ENCODE measurements around the gene SPDYE17.
"Not testable (repeated sequence)": the region's sequence is repeated elsewhere in the genome, so short reads cannot be mapped to it uniquely, and the experiment has no call there.

The SPDYE17 gene

GRCh38 chr7:77032261-77032660, at the start of gene SPDYE17:
Gene SPDYE17 (minus strand): TSS chr7:77032361. CDS start chr7:77030570, 1,791 bp downstream.
- not testable (repeated sequence) for H3K4me3 ChIP-seq; DNase-seq (ENCODE audit: low read depth, low spot score); H3K36me3 ChIP-seq (ENCODE audit: insufficient read depth, low read length); H3K9ac ChIP-seq (ENCODE audit: insufficient read length); H3K9me3 ChIP-seq (ENCODE audit: low read depth, low read length); H3K27ac ChIP-seq

GRCh38 chr7:77080236-77080635, 48.1 kb upstream of the SPDYE17 start:
- not testable (repeated sequence) for H3K9me3 ChIP-seq (ENCODE audit: low read depth, low read length); DNase-seq (ENCODE audit: low read depth, low spot score); H3K4me3 ChIP-seq; H3K27ac ChIP-seq; H3K36me3 ChIP-seq (ENCODE audit: insufficient read depth, low read length); H3K9ac ChIP-seq (ENCODE audit: insufficient read length)

- H3K36me3 ChIP-seq (ENCODE audit: insufficient read depth, low read length); H3K9me3 ChIP-seq (ENCODE audit: low read depth, low read length); DNase-seq (ENCODE audit: low read depth, low spot score); H3K27ac ChIP-seq; H3K9ac ChIP-seq (ENCODE audit: insufficient read length); H3K4me3 ChIP-seq: not testable (repeated sequence)
Observed at GRCh38 chr7:77079624-77080023, 47.5 kb upstream of the SPDYE17 start.

- H3K27ac ChIP-seq; H3K9ac ChIP-seq (ENCODE audit: insufficient read length); H3K9me3 ChIP-seq (ENCODE audit: low read depth, low read length); H3K36me3 ChIP-seq (ENCODE audit: insufficient read depth, low read length); H3K4me3 ChIP-seq; DNase-seq (ENCODE audit: low read depth, low spot score): not testable (repeated sequence)
Observed at GRCh38 chr7:77079112-77079511, 47.0 kb upstream of the SPDYE17 start.

GRCh38 chr7:77077060-77077459, 44.9 kb upstream of the SPDYE17 start:
- not testable (repeated sequence) for H3K4me3 ChIP-seq; H3K36me3 ChIP-seq (ENCODE audit: insufficient read depth, low read length); H3K27ac ChIP-seq; DNase-seq (ENCODE audit: low read depth, low spot score); H3K9ac ChIP-seq (ENCODE audit: insufficient read length); H3K9me3 ChIP-seq (ENCODE audit: low read depth, low read length)

- not testable (repeated sequence) for H3K4me3 ChIP-seq; H3K36me3 ChIP-seq (ENCODE audit: insufficient read depth, low read length); DNase-seq (ENCODE audit: low read depth, low spot score); H3K9ac ChIP-seq (ENCODE audit: insufficient read length); H3K27ac ChIP-seq; H3K9me3 ChIP-seq (ENCODE audit: low read depth, low read length)
Observed at GRCh38 chr7:77074786-77075396, 42.7 kb upstream of the SPDYE17 start.

- not testable (repeated sequence) for DNase-seq (ENCODE audit: low read depth, low spot score); H3K9me3 ChIP-seq (ENCODE audit: low read depth, low read length)
Observed at GRCh38 chr7:77071108-77071507, 38.9 kb upstream of the SPDYE17 start.

GRCh38 chr7:77065869-77066268, 33.7 kb upstream of the SPDYE17 start:
- H3K27ac ChIP-seq; H3K9me3 ChIP-seq (ENCODE audit: low read depth, low read length); H3K4me3 ChIP-seq; DNase-seq (ENCODE audit: low read depth, low spot score); H3K9ac ChIP-seq (ENCODE audit: insufficient read length); H3K36me3 ChIP-seq (ENCODE audit: insufficient read depth, low read length): not testable (repeated sequence)

More at GRCh38 chr7:77071108-77071507, 38.9 kb upstream of the SPDYE17 start:
- H3K36me3 ChIP-seq (ENCODE audit: insufficient read depth, low read length); H3K27ac ChIP-seq; H3K9ac ChIP-seq (ENCODE audit: insufficient read length); H3K4me3 ChIP-seq: not testable (repeated sequence)

GRCh38 chr7:77063732-77064131, 31.6 kb upstream of the SPDYE17 start:
- H3K4me3 ChIP-seq; H3K9ac ChIP-seq (ENCODE audit: insufficient read length); DNase-seq (ENCODE audit: low read depth, low spot score); H3K9me3 ChIP-seq (ENCODE audit: low read depth, low read length); H3K36me3 ChIP-seq (ENCODE audit: insufficient read depth, low read length); H3K27ac ChIP-seq: not testable (repeated sequence)

- not testable (repeated sequence) for DNase-seq (ENCODE audit: low read depth, low spot score); H3K9me3 ChIP-seq (ENCODE audit: low read depth, low read length)
Observed at GRCh38 chr7:77062557-77062956, 30.4 kb upstream of the SPDYE17 start, which contains the start of gene SPDYE18. Gene SPDYE18 (minus strand): TSS chr7:77062558. CDS start chr7:77060512, 2,046 bp downstream.

GRCh38 chr7:77026349-77026748, 5.8 kb downstream of the SPDYE17 start:
- H3K4me3 ChIP-seq; H3K9me3 ChIP-seq (ENCODE audit: low read depth, low read length); H3K36me3 ChIP-seq (ENCODE audit: insufficient read depth, low read length); H3K27ac ChIP-seq; DNase-seq (ENCODE audit: low read depth, low spot score); H3K9ac ChIP-seq (ENCODE audit: insufficient read length): not testable (repeated sequence)

More at GRCh38 chr7:77062557-77062956, 30.4 kb upstream of the SPDYE17 start, which contains the start of gene SPDYE18:
- H3K36me3 ChIP-seq (ENCODE audit: insufficient read depth, low read length); H3K4me3 ChIP-seq; H3K9ac ChIP-seq (ENCODE audit: insufficient read length); H3K27ac ChIP-seq: not testable (repeated sequence)

GRCh38 chr7:77010074-77010680, 22.0 kb downstream of the SPDYE17 start:
- H3K9ac ChIP-seq (ENCODE audit: insufficient read length); H3K9me3 ChIP-seq (ENCODE audit: low read depth, low read length); H3K36me3 ChIP-seq (ENCODE audit: insufficient read depth, low read length); H3K4me3 ChIP-seq; DNase-seq (ENCODE audit: low read depth, low spot score); H3K27ac ChIP-seq: not testable (repeated sequence)

- not testable (repeated sequence) for DNase-seq (ENCODE audit: low read depth, low spot score); H3K9me3 ChIP-seq (ENCODE audit: low read depth, low read length); H3K27ac ChIP-seq; H3K4me3 ChIP-seq; H3K36me3 ChIP-seq (ENCODE audit: insufficient read depth, low read length); H3K9ac ChIP-seq (ENCODE audit: insufficient read length)
Observed at GRCh38 chr7:77008000-77008399, 24.2 kb downstream of the SPDYE17 start.

- not testable (repeated sequence) for H3K9me3 ChIP-seq (ENCODE audit: low read depth, low read length); H3K36me3 ChIP-seq (ENCODE audit: insufficient read depth, low read length); H3K4me3 ChIP-seq; H3K27ac ChIP-seq; H3K9ac ChIP-seq (ENCODE audit: insufficient read length); DNase-seq (ENCODE audit: low read depth, low spot score)
Observed at GRCh38 chr7:77006127-77007110, 25.7 kb downstream of the SPDYE17 start.
